HG02981 (cell line): ENCODE data around the gene BRWD1.

ENCODE experiments used
- ATAC-seq: cut with Tn5 transposase; IDR thresholded peaks from one replicate; pipeline ENCODE4 v1.9.1; 2021; ENCODE audit warnings: mild to moderate bottlenecking, moderate library complexity; ENCODE audit not compliant: unreplicated experiment

Gene BRWD1

GRCh38 chr21:39330001-39330400 lies 16.6 kb upstream of the BRWD1 start:
- no peak for ATAC-seq

DNA sequence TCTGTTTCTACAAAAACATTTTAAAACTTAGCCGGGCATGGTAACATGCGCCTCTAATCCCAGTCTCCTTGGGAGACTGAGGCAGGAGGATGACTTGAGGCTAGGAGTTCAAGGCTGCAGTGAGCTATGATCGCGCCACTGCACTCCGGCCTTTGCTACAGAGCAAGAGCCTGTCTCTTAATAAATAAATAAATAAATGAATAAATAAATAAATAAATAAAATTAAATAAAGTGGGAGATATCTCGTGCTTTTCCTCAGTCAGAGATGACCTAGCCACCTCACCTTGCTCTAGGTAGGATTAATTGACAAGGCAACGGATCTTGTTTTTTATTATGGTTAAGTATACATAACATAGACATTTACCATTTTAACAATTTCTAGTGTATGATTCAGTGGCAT lies 14.3 kb upstream of the BRWD1 start:
- no peak for ATAC-seq

- no peak for ATAC-seq
Measured at GRCh38 chr21:39326607-39327307, 13.3 kb upstream of the BRWD1 start.

GRCh38 chr21:39325458-39325857 lies 12.0 kb upstream of the BRWD1 start:
- ATAC-seq: no peak

DNA sequence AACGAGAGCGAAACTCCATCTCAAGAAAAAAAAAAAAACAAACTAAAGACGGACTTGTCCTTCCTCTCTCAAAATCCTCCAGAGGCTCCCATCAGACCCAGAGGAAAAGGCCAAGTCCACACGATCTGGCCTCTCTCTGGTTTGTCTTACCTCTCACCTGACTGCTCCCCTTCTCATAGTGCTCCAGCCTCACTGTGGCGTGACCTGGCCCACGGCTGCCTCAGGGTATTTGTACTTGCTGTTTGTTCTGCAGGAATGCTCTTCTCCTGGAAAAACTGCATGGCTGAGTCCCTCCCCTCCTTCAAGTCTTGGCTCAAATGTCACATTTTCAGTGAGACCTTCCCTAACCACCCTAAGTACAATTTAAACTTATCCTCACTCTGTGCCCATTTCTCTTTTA lies 8.0 kb upstream of the BRWD1 start:
- ATAC-seq: no peak

- no peak for ATAC-seq
Measured at GRCh38 chr21:39319814-39320332, 6.4 kb upstream of the BRWD1 start.

DNA sequence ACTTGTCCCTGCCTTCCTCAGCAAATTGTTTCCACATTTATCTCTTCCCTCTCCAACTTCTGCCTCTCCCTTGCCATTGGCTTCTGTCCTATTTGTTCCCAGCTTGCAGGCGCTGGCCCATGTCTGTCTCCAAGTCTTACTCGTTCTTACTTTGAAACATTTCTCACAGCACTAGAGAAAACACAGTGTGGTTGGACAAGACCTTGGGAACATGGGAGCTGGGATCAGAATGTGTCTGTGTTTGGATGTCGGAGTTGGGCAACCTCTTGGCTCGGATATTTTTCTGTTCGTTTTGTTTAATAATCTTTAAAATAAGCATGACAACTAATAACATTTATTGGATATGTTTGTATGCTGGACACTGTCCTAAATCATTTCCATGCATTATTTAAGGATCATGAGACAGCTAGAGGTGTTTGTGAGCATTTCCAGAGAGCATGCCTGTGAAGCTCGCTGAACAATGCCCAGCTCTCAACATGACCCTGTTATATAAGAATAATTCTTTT lies 5.9 kb upstream of the BRWD1 start:
- no peak for ATAC-seq

DNA sequence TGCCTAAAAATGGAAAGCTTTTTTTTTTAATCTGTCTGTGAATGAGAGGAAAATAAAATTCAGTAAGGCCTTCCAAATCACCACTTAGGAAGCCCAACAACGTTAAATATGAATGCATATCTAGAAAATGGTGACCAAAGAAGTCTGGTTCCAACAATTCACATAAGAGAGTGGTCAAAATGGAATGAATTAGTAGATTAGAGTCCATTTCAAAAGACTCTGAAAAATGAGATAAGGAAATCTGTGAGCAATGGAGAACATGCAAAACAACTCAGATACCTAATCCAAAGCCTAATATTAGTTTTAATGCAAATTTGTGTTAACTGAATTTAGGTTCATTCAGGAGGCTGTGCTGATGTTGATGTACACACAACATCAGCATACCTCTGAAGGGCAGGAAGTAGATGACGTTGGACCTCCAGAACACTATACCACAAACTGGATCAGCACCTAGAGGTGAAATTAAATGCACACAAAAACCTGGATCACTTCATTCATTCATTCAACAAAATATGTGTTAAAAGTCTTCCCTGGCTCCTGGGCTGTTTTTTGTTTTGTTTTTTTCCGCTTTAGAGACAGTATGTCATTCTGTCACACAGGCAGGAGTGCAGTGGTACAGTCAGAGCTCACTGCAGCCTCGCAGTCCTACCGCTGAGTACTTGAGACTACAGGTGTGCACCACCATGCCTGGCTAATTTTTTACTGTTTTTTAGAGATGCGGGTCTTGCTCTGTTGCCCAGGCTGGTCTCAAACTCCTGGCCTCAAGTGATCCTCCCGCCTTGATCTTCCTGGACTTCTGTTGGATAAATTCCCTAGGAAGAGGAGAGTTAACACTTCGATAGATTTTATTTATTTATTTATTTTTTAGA lies 4.9 kb upstream of the BRWD1 start:
- no peak for ATAC-seq

- ATAC-seq: no peak
Measured at GRCh38 chr21:39317134-39318090, 4.0 kb upstream of the BRWD1 start.

- ATAC-seq: no peak
Measured at GRCh38 chr21:39316729-39317128, 3.3 kb upstream of the BRWD1 start.

- ATAC-seq: no peak
Measured at GRCh38 chr21:39315603-39316445, 2.4 kb upstream of the BRWD1 start.

- peak; percentile 3 for ATAC-seq
Measured at GRCh38 chr21:39314143-39315027, 953 bp upstream of the BRWD1 start.

DNA sequence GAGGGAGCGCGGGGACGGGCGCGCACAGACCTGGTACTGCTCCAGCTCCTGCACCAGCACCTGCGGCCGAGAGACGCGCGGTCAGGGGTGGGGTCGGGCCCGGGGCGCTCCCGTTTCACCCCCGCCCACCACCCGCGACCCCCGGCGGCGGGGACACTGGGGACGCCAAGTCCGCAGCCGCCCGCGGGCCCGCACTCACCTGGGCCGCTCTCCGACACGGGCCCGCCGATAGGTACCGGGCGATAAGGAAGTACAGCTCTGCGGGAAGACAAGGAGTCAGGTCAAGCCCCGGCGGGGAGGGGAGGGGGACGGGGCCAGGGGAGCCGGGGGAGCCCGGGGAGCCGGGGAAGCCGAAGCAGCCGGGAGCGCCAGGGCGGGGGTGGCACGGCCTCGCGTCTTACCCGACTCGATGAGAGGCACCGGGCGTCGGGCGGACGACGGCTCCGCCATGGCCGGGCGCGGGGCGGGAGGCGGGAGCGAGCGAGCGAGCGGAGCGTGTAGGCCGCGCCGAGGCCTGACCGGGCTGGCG lies 326 bp downstream of the BRWD1 start:
- peak; percentile 8 for ATAC-seq

DNA sequence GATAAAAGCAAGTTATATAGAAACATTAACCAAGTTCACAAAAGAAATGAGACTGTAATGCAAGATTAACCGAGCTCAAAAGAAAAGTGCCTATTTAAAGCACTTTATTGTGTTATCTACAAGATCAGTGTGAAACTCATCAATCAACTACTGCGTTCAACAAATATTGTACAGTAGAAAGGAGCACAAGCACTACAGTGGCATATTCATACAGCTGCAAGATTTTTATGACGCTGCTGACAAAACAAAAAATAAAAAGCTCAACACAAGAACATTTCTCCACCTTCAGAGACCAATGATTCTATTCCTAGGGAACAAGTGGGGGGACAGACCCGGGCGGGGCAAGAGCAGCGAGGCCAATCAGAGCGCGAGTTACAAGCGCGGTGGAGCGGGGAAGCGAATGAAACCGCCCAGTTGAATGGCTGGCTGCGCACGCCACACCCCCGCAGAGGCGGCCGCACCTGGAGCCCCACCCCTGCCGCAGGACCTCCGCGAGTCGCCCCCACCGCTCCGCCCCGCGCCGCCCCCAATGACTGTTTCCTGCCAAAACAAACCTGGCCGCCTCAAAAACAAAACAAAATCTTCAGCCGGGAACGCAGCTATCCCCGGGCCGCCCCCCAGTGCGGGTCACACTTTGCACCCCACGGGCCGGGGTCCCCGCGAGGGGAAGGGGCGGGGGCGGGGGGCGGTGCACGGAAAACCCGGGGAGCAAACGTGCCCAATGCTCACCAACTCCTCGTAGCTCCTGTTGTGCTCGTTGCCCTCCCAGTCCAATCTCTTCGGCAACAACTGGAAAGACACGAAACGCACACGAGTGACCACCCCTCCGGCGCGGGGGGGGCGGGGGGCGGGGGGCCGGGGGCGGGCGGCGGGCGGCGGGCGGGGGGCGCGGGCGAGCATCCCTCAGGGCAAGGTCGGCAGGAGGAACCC lies 1.1 kb downstream of the BRWD1 start:
- peak; percentile 84 for ATAC-seq

DNA sequence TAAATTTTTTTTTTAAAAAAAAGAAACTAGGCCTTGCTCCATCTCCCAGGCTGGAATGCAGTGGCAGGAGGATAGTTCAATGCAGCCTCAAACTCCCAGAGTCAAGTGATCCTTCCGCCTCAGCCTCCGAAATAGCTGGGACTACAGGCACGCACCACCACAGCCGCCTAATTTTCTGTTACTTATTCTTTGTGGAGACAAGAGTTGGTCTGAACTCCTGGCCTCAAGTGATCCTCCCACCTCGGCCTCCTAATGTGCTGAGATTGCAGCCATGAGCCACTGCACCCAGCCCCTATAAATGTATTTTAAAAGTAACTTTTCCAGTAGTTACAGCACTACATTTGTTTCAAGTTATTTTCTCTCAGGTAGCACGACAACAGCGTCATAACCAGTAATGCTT lies 2.3 kb downstream of the BRWD1 start:
- no peak for ATAC-seq

GRCh38 chr21:39307466-39307865 lies 6.0 kb downstream of the BRWD1 start:
- no peak for ATAC-seq

DNA sequence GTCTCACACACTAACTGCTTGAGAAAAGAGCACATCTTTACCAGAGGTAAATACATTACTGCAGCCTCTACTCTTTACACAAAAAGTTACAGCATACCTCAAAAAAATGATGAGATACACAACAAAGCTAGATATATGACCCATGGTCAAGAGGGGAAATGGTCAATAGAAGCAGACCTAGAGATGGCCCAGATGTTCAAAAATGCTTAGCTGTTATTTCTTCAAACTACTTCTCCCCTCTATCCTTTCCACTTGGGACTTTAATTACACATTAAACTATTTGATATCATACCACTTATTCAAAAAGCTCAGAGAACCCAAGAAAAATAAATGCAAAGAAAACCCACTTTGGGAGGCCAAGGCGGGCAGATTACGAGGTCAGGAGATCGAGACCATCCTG lies 12.8 kb downstream of the BRWD1 start:
- no peak for ATAC-seq

- ATAC-seq: no peak
Measured at GRCh38 chr21:39296891-39297290, 16.5 kb downstream of the BRWD1 start.
